HG02938 (cell line): ENCODE measurements around the gene ADK.

Source experiments
- ATAC-seq: cut with Tn5 transposase; IDR thresholded peaks from one replicate; pipeline ENCODE4 v1.9.1; 2021; ENCODE audit warnings: mild to moderate bottlenecking, moderate library complexity; ENCODE audit not compliant: unreplicated experiment

The ADK gene

GRCh38 chr10:74642901-74643595, 492.0 kb downstream of the ADK start:
- no peak for ATAC-seq

DNA sequence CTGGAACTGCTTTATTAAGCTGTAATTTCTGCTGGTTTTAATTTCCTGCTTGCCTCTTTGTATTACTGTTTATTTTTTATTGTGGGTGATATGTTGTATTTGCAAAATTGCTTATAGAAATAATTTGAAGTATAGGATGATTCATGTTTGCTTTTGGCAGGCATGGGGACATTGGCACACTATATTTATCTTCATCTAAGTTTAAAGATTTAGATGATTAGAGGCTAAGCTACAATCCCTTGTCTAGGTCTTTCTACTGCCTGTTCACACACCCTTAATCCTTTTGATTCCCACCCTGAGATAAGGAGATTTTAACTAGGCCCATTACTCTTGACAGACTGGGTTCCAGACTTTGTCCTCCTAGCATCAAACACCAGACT, 492.6 kb downstream of the ADK start:
- ATAC-seq: no peak

GRCh38 chr10:74644738-74645137, 493.7 kb downstream of the ADK start:
- no peak for ATAC-seq

- no peak for ATAC-seq
Observed at GRCh38 chr10:74645692-74646091, 494.7 kb downstream of the ADK start.

- no peak for ATAC-seq
Observed at GRCh38 chr10:74650613-74651012, 499.6 kb downstream of the ADK start.

- no peak for ATAC-seq
Observed at GRCh38 chr10:74651565-74651964, 500.5 kb downstream of the ADK start.

- ATAC-seq: no peak
Observed at GRCh38 chr10:74652664-74653063, 501.6 kb downstream of the ADK start.

GRCh38 chr10:74658511-74658910, 507.5 kb downstream of the ADK start:
- ATAC-seq: no peak

- ATAC-seq: no peak
Observed at GRCh38 chr10:74662635-74663034, 511.6 kb downstream of the ADK start.

- ATAC-seq: no peak
Observed at GRCh38 chr10:74669210-74669609, 518.2 kb downstream of the ADK start.

GRCh38 chr10:74671716-74672115, 520.7 kb downstream of the ADK start:
- no peak for ATAC-seq

DNA sequence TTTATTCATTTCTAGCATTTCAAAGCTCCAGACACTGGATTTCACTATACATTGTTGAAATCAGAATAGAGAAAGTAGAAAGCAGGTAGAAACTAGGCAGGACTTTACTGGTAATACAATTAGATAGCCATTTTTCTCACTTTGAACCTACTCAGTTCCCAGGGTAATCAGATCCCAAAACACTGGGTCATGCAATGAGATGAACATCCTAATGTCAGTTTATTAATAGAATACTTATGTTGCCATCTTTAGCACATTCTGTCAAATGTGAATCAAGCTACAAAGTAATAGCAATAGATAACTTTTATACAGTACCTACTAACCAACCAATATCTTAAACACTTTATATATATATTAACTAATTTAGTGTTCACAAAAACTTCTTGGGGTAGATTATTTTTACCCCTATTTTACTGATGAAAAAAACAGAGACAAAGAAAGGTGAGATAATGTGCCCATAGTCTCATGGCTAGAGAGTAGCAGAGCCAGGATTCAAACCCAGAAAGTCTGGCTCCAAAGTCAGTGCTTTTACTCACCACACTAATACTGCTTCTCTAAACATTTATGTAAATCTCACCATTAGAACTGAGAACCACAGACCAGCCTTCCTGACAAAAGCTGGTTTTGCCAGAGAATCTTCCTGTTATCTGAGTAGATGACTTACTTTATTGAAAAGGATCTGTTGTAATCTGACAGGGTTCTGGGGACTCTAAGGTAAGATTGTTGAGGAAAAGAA, 521.6 kb downstream of the ADK start:
- ATAC-seq: no peak

DNA sequence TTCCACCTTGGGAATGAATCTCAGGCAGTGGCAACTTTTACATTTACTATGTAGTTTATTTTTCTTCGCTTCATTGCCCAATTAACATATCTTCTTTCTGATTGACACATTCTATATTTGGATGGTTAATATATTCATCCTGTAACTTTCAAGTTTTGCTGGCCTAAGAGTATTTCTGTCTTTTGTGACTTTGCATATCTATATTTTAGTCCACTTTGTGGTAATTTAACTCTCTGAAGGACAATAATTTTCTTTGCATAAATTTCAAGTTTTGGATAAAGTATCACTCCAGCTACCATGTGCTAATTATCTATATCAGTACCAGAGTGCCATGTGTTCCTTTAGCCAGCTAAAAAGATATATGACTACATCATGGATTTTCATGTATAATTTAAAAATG, 523.9 kb downstream of the ADK start:
- no peak for ATAC-seq

DNA sequence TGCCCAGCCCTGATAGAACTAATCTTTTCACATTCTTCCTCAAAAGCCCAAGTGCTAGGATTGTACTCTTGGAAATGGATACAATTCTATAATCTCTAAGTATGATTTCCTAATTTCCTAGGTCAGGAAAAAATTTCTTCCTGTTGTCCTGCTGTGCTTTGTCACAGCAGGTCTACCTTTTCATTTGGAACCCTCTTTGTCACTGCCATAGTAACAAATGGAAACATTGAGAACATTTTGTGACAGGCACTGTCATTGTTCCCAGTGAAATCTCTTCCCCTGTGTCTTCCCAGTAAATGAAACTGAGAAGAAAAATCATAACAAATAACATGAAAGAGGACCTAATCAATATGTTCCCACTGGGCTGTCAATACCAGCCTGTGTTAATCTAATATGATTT, 524.5 kb downstream of the ADK start:
- ATAC-seq: no peak

- ATAC-seq: peak; percentile 87
Observed at GRCh38 chr10:74677951-74678350, 526.9 kb downstream of the ADK start.

- ATAC-seq: no peak
Observed at GRCh38 chr10:74681917-74682627, 531.1 kb downstream of the ADK start.

DNA sequence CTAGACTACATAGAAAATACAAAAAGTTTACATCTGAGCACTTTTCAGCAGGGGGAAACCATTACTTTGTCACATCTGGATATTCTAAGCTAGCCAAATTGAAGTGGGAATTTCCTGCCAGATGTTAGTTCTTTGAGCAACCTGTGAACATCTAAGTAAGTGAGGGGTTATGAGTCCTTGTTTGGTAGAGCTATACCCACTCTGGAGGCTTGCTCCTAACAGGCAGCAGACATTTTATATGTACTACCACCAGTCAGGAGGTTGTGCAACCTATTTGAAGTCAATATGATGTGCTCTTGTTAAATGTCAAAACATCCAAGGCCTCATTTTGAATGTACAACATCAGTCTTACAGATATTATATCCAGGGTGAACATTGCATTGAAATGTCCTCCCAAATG, 532.0 kb downstream of the ADK start:
- ATAC-seq: no peak

DNA sequence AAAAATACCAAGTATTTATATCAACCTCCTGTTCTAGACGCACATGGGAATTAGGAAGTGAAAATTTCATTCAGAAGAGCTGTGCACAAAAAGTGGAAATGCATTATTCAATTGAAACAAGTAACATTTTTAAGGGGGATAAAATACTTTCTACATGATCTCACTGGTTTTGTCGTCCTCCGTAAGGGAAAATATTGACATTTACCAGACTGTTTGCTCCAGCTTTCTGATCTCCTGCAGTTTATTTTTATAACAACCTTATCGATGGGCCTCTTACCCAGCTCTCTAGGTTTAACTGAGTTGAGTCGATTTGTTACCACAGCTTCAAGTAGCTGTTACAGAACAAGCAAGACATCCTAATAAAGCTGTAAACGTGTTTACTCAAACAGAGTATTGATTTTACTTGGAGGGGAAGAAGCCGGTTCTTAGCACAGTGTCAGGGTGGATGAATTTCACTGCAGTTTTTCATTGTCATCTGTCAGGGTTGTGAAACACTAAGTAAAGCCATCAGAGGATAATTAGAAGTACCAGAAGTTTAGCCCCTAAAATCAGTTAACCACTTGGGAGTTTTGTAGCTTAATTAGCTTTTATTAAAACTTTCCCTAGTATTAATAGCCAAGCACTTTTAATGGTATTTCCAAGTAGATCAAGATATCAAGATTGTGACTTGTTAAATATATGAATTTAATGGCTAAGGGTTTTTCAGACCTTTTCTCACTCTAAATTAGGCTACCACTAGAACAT, 532.8 kb downstream of the ADK start:
- ATAC-seq: no peak

- ATAC-seq: no peak
Observed at GRCh38 chr10:74684462-74684861, 533.4 kb downstream of the ADK start.

GRCh38 chr10:74685564-74685963, 534.5 kb downstream of the ADK start:
- no peak for ATAC-seq

GRCh38 chr10:74690393-74690792, 539.4 kb downstream of the ADK start:
- no peak for ATAC-seq
